Glutamatergic neuron (in vitro differentiated cells): Measurements from ENCODE around the gene MLLT1. TPM values are rescaled to one million over a fixed set of nuclear protein-coding genes. Genes with fewer than 3 reads are reported as not detected.

ENCODE experiments used
- DNase-seq: peaks from one replicate; pipeline ENCODE4 v3.0.0; 2022
- H3K27ac Mint-ChIP-seq: one replicate; pipeline ENCODE4 v1.8.0; 2020; ENCODE audit warnings: mild to moderate bottlenecking, mixed read lengths, inconsistent platforms; ENCODE audit not compliant: unreplicated experiment
- H3K27me3 Mint-ChIP-seq: one replicate; pipeline ENCODE4 v1.8.0; 2020; ENCODE audit warnings: mild to moderate bottlenecking, moderate library complexity, mixed read lengths, inconsistent platforms; ENCODE audit not compliant: unreplicated experiment
- H3K36me3 Mint-ChIP-seq: one replicate; pipeline ENCODE4 v1.8.0; 2020; ENCODE audit warnings: mild to moderate bottlenecking, mixed read lengths, inconsistent platforms; ENCODE audit not compliant: unreplicated experiment
- H3K4me1 Mint-ChIP-seq: one replicate; pipeline ENCODE4 v1.8.0; 2020; ENCODE audit warnings: mild to moderate bottlenecking, low read depth, mixed read lengths, inconsistent platforms; ENCODE audit not compliant: unreplicated experiment
- H3K4me3 Mint-ChIP-seq: one replicate; pipeline ENCODE4 v1.8.0; 2020; ENCODE audit warnings: mild to moderate bottlenecking, mixed read lengths, inconsistent platforms; ENCODE audit not compliant: unreplicated experiment
- H3K9me3 Mint-ChIP-seq: one replicate; pipeline ENCODE4 v1.8.0; 2020; ENCODE audit warnings: mild to moderate bottlenecking, moderate library complexity, mixed read lengths, inconsistent platforms; ENCODE audit not compliant: unreplicated experiment
- CTCF ChIP-seq: fragments of 200-600 bp; sonication (generic); IDR thresholded peaks from one replicate; pipeline ENCODE4 v1.5.0; 2021; ENCODE audit not compliant: partially characterized antibody, unreplicated experiment
- total RNA-seq: library from RNA; stranded (reverse); fragmentation: NEBNext Ultra II Directional; extraction: Animal tissue kit (Norgen Biotek cat#: 25700); gene quantifications from one replicate; pipeline ENCODE4 v1.2.1, GENCODE V29; 2021; ENCODE audit not compliant: unreplicated experiment

MLLT1 gene
- total RNA-seq, 1 donor from 2014 or later: 52.9 TPM

GRCh38 chr19:6188811-6189210 is 91.0 kb downstream of the MLLT1 start:
- Mint-ChIP-seq H3K27ac (no peak overlapping the region), H3K36me3 (peaks cover 34% of the 10 kb centered on the region), H3K9me3 (peaks cover 24% of the 10 kb centered on the region), H3K4me3 (no peak overlapping the region), H3K4me1 (no peaks in the 10 kb centered on the region), H3K27me3 (peaks cover 2% of the 10 kb centered on the region)
- DNase-seq: no peak
- TF ChIP-seq CTCF: no peak

GRCh38 chr19:6187374-6187773 is 92.4 kb downstream of the MLLT1 start:
- Mint-ChIP-seq H3K36me3 (peaks cover 31% of the 10 kb centered on the region), H3K9me3 (peaks cover 24% of the 10 kb centered on the region), H3K4me1 (no peaks in the 10 kb centered on the region), H3K27ac (no peak overlapping the region), H3K27me3 (peaks cover 2% of the 10 kb centered on the region), H3K4me3 (no peak overlapping the region)
- no peak for DNase-seq
- no peak for TF ChIP-seq CTCF

- no peak for DNase-seq
- H3K36me3 Mint-ChIP-seq: peaks cover 26% of the 10 kb centered on the region
- peaks cover 22% of the 10 kb centered on the region for H3K9me3 Mint-ChIP-seq
- no peak overlapping the region for H3K27ac Mint-ChIP-seq
- H3K4me1 Mint-ChIP-seq: no peaks in the 10 kb centered on the region
- TF ChIP-seq CTCF: no peak
- H3K4me3 Mint-ChIP-seq: no peak overlapping the region
- H3K27me3 Mint-ChIP-seq: peaks cover 2% of the 10 kb centered on the region
Measured at GRCh38 chr19:6185835-6186834, 93.6 kb downstream of the MLLT1 start.

DNA sequence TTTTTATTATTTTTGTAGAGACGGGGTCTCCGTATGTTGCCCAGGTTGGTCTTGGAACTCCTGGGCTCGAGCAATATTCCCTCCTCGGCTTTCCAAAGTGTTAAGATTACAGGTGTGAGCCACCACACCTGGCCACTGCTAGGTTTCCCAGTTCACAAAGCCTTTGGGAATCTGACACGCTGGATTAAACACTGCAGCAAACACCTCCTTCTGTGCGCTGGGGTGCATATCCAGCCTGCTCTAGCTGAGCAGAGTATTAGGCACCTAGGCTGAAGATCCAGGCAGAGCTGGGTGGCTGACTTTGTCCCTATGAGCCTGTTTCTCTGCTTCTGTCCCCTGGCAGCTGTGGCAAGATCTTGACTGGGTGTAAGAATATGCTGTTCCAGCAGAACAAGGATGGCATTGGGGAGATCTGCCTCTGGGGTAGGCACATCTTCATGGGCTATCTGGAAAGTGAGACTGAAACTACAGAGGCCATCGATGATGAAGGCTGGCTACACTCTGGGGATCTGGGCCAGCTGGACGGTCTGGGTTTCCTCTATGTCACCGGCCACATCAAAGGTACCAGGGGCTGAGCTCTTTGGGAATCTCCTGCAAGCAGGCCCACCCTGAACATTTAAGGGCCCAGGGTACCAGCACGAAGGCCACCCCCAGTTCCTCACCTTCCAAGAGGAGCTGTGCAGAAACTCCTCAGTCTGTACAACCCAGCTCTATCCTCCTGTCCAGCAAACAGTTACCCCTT is 94.5 kb downstream of the MLLT1 start:
- TF ChIP-seq CTCF: no peak
- Mint-ChIP-seq H3K27ac (no peak overlapping the region), H3K4me1 (no peaks in the 10 kb centered on the region), H3K36me3 (peaks cover 17% of the 10 kb centered on the region), H3K9me3 (peaks cover 21% of the 10 kb centered on the region), H3K4me3 (no peak overlapping the region), H3K27me3 (peaks cover 2% of the 10 kb centered on the region)
- DNase-seq: no peak

DNA sequence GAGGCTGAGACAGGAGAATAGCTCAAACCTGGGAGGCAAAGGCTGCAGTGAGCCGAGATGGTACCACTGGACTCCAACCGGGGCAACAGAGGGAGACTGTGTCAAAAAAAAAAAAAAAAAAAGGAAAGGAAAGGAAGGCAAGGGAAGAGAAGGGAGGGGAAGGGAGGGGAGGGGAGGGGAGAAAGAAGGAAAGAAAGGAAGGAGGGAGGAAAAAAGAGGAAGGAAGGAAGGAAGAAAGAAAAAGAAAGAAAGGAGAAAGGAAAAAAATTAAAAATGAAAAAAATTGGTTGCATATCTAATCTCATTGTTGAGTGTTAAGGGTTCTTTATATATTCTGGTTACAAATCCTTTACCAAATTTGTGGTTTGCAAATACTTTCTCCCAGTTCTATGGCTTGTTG is 98.7 kb downstream of the MLLT1 start:
- Mint-ChIP-seq H3K4me1 (no peaks in the 10 kb centered on the region), H3K27me3 (no peaks in the 10 kb centered on the region), H3K4me3 (no peak overlapping the region), H3K9me3 (peaks cover 6% of the 10 kb centered on the region), H3K27ac (no peak overlapping the region), H3K36me3 (no peaks in the 10 kb centered on the region)
- no peak for TF ChIP-seq CTCF
- DNase-seq: no peak
